ENCODE measurements around the gene WDR54.

WDR54 gene, protein sequence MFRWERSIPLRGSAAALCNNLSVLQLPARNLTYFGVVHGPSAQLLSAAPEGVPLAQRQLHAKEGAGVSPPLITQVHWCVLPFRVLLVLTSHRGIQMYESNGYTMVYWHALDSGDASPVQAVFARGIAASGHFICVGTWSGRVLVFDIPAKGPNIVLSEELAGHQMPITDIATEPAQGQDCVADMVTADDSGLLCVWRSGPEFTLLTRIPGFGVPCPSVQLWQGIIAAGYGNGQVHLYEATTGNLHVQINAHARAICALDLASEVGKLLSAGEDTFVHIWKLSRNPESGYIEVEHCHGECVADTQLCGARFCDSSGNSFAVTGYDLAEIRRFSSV

DNA sequence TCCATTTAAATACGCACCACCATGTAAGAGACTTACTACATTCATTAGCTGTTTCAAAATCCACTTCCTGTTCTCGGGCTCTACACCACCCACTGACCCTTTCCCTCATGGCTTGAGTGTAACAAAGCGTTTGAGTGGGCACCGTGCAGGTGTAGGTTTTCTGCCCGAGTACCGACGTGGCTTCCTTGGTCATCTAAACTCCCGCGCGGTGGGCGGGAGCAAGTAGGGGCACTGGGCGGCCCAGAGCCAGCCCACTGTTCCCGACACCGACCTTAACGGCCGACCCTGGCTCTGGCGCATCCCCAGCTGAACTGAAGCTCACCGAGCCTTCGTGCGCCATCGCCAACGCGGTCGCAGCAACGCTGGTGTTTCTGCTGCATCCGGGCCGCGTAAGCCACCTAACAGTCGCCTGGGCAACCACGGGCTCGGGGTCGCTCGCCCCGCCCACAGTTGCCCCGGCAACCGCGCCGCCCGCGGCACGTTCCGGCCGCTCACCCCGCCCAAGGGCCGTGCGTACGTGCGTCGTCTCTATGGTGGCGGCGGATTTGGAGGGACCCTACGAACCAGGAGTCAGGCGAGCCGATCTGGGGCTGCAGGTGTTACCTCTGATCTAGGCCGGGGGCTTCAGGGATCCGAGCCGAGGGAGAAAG is at the start of gene WDR54, which contains the start of gene C2orf81:
Gene WDR54 (plus strand): TSS at position 510 of the 650 bp plus-strand sequence. CDS start 424 bp downstream, outside the sequence.
Gene C2orf81 (minus strand): TSS at position 399 of the 650 bp plus-strand sequence. CDS start 59 bp downstream, at position 340.
- DNase-seq: peak; percentile 96

DNA sequence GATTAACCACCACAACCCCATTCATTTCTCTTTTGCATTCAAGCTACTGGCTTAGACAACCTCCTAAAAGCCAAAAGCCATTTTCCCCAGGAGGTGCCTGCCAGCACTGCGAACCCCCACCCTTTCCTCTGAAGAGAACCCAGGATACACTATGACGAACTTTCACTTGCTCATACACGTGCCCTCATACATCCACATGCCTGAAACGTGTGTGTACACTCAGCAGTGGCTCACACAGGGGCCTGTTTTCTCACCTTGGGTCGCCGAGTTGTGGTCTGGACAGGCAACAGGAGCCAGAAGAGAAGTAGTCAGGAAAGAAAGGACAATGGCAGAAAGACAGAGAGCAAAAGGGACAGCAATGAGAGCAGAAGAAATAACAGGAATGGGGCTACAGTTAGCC is 48.9 kb upstream of the WDR54 start:
- DNase-seq: no peak

DNA sequence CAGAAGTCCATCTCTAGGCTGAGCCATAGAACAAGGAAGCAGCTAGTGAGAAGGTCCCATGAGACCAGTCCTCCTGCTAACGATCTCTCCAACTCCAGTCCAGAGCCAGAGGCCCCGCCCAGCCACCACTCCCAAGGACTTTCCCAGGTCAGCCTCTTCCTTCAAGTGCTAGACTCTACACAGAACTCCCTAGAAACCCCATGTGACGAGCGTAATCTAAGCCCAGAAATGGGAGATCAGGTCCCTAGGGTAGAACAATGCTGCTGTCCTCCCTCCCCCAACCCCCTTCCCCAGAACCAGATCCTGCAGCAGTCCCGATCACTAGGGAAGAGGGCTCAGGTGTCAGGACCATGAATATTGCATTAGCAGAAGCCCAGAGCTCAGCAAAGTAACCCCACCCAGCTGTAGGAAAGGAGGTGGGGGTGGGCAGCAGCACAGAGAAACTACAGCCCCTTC is 48.3 kb upstream of the WDR54 start:
- DNase-seq: peak; percentile 66

DNA sequence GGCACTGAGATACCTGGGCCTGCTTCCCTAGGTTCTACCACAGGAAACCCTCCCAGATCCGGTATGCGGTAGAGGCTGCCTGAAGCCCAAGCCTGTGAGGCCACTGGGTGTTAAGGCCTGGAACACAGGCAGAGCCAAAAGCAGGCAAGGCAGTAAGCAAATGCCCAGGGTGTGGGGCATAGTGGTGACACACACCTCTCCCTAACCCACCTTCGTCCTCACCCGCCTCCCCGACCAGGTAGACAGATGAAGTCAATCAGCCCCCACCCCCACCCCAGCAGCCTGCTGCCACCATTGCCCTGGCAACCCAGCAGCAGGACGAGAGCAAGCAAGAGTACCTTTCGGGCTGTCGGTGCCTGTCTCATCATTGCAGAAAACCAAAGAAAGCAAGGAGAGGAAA is 47.5 kb upstream of the WDR54 start:
- DNase-seq: no peak

DNA sequence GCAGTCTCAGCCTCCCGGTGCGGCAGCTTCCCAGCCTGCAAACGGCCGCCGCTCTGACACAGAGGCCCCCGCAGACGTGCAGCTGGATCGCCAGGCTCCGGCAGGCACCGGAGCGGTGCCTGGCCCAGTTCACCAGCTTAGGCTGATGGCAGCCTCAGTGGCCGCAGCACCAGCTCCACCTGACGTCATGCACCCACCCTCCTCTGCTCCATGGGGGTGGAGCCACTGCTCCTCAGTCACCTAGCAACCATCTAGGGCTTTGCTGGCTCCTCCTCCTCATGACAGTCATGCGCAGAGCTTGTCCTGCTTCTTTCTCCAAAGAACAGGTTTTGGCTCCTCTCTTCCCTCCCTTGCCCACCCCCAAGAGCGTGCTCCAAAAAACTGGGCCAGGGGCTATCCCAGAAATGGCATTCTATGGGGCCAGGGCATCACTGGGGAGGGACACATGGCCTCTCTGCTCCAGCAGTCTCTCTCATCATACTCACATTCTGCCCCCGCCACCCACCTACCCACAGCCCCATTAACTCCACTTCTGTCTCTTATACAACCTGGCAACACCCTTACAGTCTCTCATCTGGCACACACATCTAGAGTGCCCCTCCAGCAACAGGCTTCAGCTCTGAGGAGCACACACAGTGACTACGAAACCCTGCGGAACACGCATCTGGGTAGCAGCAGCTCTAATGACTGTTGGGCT is 46.9 kb upstream of the WDR54 start:
- peak; percentile 95 for DNase-seq

DNA sequence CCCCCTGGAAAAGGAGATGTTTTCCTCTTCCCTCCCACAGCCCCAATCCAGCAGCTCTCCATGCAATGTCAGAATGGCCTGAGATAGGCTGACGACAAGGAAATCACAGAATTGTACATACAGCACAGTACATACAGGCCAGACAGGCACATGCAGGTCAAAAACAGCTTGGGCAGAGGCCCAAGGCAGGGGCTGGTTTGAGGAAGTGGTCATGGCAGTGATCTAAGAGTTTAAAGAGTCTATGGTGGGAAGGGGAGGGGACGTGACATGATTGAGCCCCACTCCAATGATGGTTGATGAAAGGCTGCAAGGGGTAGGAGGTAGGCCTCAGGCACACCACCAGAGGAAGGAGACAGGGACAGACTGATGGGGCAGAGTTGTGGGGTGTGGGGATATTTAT is 45.7 kb upstream of the WDR54 start:
- no peak for DNase-seq

DNA sequence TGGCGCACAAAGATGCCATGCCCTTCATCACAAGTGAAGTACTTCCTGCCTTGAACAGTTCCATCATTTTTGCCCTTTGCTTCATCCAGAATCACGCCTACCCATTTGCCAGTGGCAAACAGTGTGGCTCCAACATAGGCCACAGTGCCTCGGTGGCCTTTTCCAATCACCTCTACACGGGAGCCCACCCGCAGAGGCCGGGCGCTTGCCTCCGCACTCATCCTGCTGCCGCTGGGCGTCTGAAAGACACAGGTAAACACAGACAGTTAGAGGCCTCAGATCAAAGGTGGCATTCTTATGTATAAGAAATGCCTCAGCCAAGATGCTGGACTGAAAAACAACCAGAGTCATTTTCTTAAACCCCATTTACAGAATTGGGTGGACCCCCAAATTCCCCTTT is 43.5 kb upstream of the WDR54 start:
- no peak for DNase-seq

DNA sequence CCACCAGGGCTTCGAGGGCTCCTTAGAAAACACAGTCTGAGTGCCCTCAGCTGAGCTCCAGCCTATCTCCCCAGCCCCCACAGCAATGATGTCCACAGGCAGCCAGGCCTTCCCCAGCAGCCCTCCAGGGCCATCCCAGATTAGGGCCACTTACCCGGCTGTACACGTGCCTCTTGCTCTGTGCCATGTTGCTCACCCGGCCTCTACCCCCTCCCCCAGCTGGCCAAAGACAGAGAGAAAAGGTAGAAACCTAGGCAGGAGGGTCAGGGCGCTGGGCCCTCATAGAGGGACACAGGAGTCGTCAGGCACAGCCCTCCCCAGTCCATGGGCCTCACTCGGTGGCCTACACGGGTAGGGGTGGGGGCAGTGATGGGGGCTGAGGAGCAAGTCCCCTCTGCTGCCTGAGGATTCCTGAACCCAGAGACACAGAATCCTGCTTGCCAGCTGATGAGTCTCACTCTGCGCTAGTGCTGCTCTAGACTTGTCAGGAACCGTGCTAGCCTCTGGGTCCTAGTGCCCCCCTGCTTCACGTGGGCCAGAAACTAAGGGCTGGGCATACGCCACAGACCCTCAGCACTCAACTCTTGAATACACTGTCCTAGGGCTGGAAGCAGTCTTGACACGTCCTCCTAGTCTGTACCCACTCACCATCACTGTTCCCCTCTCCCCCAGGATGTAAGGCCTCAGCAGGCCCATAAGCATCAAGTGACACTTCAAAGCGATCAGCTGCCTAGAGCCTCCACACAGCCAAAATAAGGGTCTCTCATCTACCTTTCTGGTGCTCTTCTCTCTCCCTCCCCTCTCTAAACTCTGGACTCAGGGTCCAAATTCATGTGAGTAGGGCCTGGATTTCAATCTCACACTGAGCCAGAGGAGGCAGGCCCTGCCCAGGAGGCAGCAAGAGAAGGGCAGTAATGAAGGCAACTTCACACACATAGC is 41.4 kb upstream of the WDR54 start, which contains the start of gene DCTN1:
Gene DCTN1 (minus strand): TSS at position 461 of the 939 bp plus-strand sequence. CDS start 274 bp downstream, at position 187.
- peak; percentile 83 for DNase-seq

DNA sequence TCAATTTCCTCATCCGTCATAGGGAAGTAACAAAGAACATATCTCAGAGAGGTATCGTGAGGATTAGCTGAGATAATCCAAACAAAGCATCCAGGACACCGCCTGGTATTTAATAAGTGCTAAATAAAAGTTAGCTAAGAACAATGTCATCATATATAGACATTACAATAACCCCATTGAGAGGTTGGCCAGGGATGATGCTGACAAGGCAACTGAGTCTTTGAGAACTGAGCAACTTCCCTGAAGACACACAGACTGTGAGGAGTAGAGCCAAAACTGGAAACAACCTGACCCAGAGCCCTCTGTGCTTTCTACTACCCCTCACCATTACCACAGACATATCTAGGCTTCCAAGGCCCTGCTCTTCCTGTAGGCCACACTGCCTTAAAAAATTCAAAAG is 39.8 kb upstream of the WDR54 start:
- DNase-seq: no peak

DNA sequence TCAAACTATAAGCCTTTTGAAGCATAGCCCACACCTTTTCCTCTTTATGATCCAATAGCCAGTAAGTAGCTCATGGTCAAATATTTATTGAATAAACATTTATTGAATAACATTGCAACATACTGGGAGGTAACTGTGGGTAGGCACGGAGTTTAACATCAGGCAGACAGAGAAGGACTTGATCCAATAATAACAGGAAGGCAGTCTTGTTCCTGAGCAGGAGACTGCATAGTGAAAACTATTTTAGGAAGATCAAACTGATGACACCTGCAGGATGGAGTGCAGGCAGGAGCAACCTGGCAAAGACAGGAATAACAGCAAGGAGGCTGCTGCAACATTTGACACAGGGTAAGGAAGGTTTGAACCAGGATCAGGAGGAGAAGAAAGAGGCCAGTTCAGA is 38.3 kb upstream of the WDR54 start:
- DNase-seq: no peak

DNA sequence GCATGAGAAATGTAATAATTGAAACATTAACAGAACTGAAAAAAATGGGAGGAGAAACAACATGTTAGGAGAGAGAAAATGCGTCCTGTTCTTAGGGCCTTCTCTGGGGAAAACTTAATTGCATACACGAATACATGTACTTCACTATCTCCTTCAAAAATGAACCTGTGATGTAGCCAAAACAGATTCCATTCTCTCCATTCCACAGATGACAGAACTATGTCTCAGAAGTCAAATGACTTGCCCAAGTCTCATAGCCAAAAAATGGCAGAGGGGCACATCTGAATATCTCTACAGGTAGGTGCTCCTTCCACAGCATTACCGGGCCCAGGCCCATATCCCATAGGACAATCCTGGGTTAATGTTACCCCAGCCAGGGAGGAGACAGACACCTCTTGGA is 37.5 kb upstream of the WDR54 start:
- DNase-seq: no peak

DNA sequence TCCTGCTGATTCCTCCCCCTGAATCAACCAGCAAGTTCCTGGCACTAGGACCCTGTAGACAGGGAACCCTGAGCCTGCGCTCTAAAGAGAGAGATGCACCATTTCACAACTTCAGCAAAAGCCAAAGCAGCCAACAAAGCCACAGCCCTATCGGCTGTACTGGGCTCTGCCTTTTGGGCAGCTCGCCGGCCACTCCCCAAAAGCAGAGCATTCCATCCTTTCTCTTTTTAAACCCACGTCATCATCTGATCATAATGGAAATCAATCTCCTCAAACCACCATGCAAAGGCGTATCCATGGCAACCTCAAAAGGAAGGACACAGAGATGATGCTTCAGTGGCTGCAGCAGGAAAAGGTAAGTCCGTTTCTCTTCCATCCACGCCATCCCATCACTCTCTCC is 36.1 kb upstream of the WDR54 start:
- DNase-seq: peak; percentile 29

DNA sequence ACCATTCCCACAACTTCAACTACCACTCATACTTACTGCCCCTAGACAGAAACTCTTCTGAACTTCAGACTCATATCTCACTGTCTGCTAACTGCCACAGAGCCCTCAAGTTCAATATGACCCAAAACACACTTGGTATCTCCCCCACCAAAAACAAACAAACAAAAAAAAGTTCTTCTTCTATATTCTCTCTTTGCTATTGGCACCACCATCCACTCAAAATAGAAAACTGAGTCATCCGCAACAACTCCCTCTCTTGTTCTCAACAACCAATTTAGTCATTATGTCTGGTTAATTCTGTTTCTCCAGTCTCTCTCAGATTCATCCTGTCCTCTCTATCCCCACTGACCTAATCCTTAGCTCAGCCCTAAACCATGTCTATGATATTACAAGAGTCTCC is 34.2 kb upstream of the WDR54 start:
- no peak for DNase-seq

DNA sequence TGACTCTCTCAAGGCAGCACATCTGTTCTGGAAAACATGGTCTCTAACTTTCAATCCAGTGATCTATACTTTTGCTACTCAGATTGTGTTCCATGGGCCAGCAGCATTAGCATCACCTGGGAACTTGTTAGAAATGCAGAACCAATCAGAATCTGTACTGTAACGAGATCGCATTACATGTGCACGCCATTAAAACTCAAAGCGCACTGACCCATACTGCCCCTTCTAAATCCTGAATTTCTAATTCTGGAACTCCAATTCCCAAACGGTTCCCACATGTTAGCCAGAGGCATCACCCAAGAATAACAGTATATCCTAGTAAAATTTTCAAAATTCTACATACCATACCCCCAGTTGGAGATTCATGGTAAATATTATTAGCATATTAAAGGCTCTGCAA is 30.9 kb upstream of the WDR54 start:
- DNase-seq: peak; percentile 38

DNA sequence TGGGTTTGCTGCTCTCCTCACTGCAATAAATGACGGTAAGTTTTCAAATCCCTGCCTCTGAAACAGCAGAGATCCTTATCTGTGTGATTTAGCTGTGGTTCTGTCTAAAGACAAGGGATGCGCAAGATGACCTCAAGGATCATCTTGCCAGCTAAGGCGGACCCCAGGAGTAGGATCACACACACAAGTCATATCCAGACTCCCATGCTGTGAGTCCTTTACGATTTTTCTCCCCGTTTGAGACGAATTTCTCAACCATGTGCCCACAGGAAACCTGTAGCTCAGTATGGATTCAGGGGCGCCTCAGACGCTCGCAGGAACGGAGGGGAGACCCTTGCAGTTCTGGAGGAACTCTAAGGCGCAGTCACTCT is 30.3 kb upstream of the WDR54 start:
- DNase-seq: no peak

DNA sequence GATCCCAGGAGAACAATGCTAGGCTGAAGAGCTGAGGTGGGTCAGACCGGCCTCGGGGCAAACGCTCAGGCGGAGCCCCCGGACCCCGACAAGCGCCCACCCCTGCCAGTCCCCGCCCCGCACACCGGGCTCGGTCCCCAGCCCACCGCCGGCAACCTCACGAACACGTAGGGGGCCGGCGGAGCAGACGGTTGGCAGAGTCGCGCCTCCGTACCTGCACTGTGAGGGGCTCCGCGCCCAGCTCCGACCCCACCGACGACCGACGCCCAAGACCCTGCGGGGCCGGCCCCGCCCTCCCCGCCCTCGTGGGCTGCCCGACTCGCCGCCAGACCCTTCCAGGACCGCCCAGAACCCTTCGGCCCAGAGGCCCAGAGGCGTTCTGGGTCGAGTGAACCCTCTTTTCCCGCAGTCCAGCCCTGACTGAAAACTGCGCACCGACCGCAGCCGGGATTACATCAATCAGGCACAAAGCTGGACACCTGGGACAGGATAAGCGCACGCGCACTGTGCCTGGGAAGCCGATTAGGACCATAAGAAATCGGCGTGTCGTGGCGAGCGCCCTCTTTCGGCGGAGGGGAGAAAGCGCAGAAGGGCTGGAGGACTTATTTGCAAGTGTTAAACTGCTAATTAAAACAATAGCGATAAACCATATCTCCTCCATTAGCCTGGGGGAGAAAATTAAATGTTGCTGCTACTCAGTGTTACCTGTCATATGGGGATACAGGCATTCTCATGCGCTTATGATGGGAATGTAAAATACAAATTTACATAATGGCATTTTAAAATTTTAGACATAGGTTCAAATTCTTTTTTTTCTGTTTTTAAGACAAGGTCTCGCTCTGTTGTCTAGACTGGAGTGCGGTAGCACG is 29.7 kb upstream of the WDR54 start:
- peak; percentile 98 for DNase-seq

DNA sequence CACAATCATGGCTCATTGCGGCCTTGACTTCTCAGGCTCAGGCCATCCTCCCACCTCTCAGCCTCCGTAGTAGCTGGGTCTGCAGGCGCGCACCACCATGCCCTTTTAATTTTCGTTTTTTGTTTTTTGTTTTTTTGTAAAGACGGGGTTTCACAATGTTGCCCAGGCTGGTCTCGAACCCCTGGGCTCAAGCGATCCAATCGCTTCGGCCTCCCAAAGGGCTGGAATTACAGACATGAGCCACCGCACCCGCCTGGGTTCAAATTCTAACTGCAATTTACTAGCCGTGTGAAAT is 29.1 kb upstream of the WDR54 start:
- no peak for DNase-seq

DNA sequence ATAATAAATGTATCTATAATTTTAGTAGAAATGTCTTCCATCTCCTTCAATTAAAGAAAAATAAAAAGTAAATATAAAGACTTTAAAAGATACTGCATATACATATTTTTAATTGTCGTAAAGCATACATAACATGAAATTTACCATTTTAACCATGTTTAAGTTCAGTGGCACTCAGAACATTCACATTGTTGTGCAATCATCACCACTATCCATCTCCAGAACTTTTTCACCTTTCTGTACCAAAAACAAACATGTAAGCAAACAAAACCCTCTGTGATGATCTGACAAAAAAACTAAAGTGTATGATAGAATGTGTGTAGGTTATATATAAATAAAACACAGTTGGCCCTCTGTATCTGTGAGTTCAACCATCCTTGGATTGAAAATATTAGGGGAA is 28.0 kb upstream of the WDR54 start:
- DNase-seq: no peak

DNA sequence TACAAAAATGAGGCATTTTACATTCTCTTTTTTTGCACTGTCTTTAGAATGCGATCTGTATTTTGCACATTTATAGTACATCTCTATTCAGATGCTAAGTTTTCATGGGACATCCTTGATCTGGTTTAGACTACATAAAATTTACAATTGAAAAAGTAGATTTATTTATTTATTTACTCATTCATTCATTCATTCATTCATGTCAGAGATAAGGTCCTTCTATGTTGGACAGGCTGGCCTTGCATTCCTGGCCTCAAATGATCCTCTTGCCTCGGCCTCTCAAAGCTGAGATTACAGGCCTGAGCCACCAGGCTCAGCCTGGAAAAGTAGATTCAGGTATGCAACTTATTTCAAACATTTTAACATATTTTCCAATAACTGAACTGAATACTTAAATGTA is 25.4 kb upstream of the WDR54 start:
- DNase-seq: no peak

DNA sequence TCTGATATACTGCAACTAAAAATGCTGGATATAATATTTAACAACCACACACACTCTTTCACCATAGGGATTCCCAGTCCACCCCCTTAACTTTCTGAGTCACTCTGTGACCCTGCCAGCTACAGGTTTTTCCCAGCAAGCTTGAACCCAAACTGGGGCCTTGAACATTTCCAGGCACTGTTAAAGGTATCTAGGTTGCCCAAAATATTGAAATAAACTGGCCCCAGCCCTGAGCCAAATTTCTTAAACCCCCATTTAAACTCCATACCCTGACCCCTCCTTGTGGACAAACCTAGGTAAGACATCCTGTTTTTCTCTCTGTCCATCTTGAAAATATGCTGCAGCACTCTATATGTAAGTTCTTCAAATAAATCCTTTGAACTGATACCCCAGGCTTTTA is 21.7 kb upstream of the WDR54 start:
- DNase-seq: no peak

DNA sequence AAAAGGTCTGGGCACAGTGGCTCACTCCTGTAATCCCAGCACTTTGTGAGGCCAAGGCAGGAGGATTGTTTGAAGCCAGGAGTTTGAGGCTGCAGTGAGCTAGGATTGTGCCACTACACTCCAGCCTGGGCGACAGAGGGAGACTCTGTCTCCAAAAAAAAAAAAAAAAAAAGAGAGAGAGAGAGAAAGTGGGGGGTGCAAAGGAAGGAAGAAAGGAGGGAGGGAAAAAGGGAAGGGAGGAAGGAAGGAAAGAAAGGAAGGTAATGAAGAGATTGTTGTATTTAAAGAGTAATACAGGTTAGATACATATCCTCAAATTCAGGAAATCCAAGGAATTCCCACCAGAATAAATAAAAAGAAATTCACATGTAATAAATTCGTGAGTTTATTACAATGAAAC is 19.6 kb upstream of the WDR54 start:
- DNase-seq: no peak

DNA sequence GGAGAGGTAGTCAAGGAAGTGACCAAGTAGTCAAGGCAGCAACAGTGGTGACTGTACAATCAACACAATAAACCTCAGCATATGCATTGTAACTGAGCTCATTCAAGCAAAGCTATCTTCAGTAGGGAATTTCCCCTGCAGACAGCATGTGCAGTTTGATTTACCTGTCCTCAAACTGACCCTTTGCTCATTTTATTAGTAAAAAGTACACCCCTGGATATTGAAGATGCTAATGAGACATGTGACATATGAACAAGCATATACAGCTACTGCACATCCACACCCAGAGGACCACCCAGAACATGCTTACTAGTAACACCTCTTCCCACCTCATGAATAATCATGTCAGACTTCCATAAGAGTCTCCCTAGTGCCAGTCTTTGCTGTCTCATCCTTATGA is 15.5 kb upstream of the WDR54 start:
- no peak for DNase-seq

Data from eye (tissue), 1 donor.